ENCODE data around the gene FANCM.

DNA sequence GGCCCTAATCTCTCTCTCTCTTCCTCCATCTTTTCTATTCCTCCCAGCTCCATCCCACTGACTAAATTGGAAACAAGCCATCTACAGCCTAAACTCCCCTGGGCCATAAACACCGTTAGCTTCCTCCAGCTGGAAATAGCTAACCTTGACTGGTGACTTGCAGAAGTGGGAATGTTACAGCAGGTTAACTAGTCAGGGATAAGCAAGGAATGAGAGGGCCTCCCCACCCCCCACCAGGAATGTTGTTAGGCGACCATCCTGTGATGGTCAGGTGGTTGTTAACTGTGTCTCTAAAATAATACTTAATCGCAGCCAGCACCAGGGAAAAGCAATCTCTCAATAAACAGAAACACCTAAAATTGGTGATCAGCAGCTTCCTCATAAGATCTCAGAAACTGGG lies 76.5 kb downstream of the FANCM start:
- TF ChIP-seq, protein P1, sequence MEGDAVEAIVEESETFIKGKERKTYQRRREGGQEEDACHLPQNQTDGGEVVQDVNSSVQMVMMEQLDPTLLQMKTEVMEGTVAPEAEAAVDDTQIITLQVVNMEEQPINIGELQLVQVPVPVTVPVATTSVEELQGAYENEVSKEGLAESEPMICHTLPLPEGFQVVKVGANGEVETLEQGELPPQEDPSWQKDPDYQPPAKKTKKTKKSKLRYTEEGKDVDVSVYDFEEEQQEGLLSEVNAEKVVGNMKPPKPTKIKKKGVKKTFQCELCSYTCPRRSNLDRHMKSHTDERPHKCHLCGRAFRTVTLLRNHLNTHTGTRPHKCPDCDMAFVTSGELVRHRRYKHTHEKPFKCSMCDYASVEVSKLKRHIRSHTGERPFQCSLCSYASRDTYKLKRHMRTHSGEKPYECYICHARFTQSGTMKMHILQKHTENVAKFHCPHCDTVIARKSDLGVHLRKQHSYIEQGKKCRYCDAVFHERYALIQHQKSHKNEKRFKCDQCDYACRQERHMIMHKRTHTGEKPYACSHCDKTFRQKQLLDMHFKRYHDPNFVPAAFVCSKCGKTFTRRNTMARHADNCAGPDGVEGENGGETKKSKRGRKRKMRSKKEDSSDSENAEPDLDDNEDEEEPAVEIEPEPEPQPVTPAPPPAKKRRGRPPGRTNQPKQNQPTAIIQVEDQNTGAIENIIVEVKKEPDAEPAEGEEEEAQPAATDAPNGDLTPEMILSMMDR (IDR thresholded peaks at IDR 0.05), result no peak
- TF ChIP-seq POLR2A (IDR thresholded peaks at IDR 0.05), result no peak
- TF ChIP-seq POLR2AphosphoS5 (IDR thresholded peaks at IDR 0.05), result no peak
